Fibroblast of the aortic adventitia (primary cell): ENCODE results near the gene SMYD2. TPM values are rescaled to one million over a fixed set of nuclear protein-coding genes. Genes with fewer than 3 reads are reported as not detected.

ENCODE experiments used
- DNase-seq: peaks from one replicate; pipeline ENCODE4 v3.0.0-alpha.2; 2010; ENCODE audit warnings: low read depth
- H3K4me3 ChIP-seq: 2 replicates; pipeline ENCODE4 v1.5.1; 2011; ENCODE audit warnings: low read depth, mild to moderate bottlenecking, control low read depth, low read length, moderate library complexity
- CTCF ChIP-seq: IDR thresholded peaks from 2 replicates; pipeline ENCODE4 v1.5.1; 2011; ENCODE audit warnings: mild to moderate bottlenecking, low read length, control low read depth, inconsistent platforms; ENCODE audit not compliant: insufficient read depth
- total RNA-seq: library from RNA; depleted of rRNA; stranded (reverse); fragments of >200 nt; gene quantifications from 2 replicates; pipeline ENCODE4 v1.2.3, GENCODE V29; 2012; ENCODE audit warnings: low replicate concordance

SMYD2 gene
- total RNA-seq, 1 donor, result 26.9 TPM

GRCh38 chr1:214379236-214379970 lies 98.4 kb downstream of the SMYD2 start:
- no peak for DNase-seq
- no peak for TF ChIP-seq CTCF
- H3K4me3 ChIP-seq, result no peak overlapping the region

GRCh38 chr1:214380396-214380795 lies 99.4 kb downstream of the SMYD2 start:
- no peak overlapping the region for H3K4me3 ChIP-seq
- no peak for DNase-seq
- TF ChIP-seq CTCF, result no peak

GRCh38 chr1:214380986-214381695 lies 100.2 kb downstream of the SMYD2 start:
- DNase-seq, result peak; percentile 31
- H3K4me3 ChIP-seq, result no peak overlapping the region
- no peak for TF ChIP-seq CTCF

- no peak for DNase-seq
- no peak for TF ChIP-seq CTCF
- no peak overlapping the region for H3K4me3 ChIP-seq
Observed at GRCh38 chr1:214383381-214384372, 102.7 kb downstream of the SMYD2 start.

- DNase-seq, result no peak
- H3K4me3 ChIP-seq, result no peak overlapping the region
- no peak for TF ChIP-seq CTCF
Observed at GRCh38 chr1:214384373-214385079, 103.6 kb downstream of the SMYD2 start.

DNA sequence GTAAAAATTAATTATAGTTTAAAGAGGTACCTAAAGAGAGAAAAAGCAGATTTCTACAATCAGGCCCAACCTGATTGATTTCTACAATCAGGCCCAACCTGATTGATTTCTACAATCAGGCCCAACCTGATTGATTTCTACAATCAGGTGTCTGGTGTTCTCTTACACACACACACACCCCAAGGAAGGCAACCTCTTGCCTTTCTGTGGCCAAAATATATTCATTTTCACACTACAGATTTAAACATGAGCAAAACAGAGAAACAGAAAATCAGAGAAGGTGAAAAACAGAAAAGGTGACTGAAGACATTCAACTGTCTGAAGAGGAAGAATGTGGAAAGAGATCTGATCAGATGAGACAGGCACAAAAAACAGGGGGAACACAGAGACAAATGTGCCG lies 104.5 kb downstream of the SMYD2 start:
- no peak for TF ChIP-seq CTCF
- DNase-seq, result no peak
- no peak overlapping the region for H3K4me3 ChIP-seq
